DMS114 treated with DMSO at 0.1 percent for 48 hours (cell line): ENCODE data around the gene SRGAP2C.
"Not testable (repeated sequence)": the region's sequence is repeated elsewhere in the genome, so short reads cannot be mapped to it uniquely, and the experiment has no call there.

Source experiments
- DNase-seq: peaks from one replicate; lab custom pipeline; 2025; ENCODE audit not compliant: unreplicated experiment; lab: John Stamatoyannopoulos, UW

Gene SRGAP2C

DNA sequence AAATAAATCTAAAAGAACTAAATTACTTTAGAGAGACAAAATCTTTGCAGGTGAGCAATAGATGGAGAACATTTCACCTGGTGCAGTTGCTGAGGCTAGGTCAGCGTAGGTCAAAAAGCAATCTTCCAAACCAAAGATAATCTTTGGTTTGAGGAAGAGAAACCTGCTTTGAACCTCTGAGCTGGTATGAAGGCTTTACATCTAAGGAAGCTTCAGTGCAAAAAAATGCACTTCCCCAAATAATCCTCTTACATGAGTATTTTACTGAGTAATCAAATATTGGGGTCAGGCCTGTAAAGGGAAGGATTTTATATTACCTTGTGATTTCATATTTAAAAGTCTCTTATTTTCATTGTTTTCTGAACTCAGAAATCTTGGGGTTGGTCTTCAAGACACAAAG, 223.6 kb downstream of the SRGAP2C start:
- no peak for DNase-seq

DNA sequence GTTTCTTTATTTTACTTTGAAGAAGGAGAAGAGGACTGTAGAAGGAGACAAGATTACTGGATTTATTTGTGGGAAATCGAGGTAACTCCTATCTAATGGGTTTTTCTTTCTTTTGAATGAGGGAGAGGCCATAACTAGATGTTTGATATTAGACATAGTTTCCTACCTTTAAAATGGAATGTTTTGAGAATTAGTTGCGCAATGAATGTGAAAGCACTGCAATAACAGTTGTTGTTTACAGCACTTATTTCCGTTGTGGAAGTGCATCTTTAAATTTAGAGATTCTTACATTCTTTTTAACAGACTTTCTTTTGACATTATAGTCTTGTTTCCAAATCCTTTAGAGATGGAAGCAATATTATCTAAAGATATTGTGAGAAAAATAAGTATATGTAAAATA, 229.0 kb downstream of the SRGAP2C start:
- DNase-seq, result no peak

DNA sequence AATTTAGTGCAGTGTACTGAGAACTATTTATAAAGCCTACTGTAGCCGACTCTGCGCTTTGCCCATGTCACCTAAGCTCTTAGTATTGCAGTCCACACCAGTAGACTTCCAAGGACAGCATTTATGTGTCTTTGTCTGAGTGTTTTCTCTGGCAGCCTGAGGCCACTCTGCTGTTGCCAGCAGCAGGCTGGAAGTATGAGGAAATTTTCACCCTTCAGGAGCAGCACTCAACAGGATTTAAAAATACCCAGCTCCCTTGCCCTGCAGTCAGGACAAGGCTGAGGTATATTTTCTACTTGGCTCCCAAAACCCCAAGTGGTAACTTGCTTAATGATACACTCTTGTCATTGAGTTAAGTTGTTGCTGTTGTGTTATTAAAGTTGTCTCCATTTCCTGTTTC, 230.1 kb downstream of the SRGAP2C start:
- no peak for DNase-seq

DNA sequence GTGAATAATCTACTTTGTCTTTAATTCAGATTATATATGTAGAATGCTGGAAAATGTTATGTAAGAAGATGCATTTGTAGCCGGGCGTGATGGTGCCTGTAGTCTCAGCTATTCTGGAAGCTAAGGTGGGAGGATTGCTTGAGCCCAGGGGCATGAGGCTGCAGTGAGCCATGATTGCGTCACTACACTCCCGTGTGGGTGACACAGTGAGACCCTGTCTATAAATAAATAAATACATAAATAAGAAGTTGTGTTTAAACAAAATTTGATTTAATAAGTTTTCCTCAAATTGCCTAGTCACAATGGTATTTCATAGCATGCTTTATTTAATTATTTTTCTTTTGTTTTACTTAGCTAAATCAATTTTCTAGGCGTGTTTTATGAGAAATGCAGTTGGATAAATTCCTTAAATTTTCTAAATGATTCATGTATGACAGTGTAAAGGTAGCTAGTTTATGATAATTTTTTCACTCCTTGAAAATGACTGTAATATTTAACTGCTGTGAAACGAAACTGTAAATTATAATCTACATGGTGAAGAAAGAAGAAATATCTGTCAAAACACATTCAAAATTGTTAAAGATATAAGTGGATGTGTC, 232.6 kb downstream of the SRGAP2C start:
- no peak for DNase-seq

DNA sequence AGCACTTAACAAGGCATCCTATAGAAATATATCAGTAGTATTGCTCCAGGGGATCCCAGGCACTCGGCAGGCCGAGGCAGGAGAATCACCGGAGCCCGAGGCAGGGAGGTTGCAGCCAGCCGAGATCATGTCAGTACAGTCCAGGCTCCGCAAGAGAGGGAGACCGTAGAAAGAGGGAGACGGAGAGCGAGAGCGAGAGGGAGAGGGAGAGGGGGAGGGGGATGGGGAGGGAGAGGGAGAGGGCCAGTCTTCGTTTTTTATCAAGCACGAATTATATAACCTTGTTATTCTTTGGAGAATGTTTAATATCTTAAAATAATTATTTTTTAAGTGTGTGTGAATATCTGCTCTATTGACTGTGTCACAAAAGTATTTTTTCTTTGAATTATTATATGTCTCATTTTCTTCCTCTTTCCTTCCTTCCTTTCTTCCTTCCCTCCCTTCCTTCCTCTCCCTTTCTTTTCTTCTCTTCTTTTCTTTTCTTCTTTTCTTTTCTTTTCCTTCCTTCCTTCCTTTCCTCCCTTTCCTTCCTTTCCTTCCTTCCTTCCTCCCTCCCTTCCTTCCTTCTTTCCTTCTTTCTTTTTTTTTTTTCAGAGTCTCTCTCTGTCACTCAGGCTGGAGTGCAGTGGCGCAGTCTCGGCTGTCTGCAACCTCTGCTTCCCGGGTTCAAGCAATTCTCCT, 233.7 kb downstream of the SRGAP2C start:
- no peak for DNase-seq

DNA sequence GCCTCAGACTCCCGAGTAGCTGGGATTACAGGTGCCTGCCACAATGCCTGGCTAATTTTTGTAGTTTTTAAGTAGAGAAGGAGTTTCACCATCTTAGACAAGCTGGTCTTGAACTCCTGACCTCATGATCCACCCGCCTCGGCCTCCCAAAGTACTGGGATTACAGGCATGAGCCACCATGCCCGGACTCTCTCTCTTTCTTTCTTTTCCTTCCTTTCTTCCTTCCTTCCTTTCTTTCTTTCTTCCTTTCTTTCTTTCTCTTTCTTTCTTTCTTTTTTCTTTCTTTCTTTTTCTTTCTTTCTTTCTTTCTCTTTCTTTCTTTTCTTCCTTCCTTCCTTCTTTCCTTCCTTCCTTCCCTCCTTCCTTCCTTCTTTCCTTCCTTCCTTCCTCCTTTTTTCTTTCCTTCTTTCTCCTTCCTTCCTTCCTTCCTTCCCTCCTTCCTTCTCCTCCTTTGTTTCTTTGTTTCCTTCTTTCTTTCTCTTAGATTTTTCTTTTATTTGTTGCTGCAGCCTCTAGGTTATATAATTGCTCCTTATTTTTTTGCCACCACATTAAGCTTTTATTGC, 234.4 kb downstream of the SRGAP2C start:
- DNase-seq, result not testable (repeated sequence)

DNA sequence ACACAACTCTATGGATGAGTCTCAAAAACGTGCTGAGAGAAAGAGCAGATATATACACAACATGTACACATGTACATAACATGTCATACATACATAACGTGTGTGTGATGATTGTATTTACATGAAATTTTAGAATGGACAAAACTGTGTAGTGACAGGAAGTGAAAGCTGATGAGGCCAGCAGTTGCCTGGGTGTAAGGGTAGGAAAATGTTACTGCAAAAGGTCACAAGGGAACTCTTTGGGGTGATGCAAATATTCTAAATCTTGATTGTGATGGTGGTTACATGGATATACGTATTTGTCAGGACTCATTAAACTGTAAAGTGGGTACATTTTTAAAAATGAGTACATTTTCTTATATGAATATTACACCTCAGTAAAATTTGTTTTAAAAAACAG, 236.7 kb downstream of the SRGAP2C start:
- DNase-seq, result not testable (repeated sequence)

DNA sequence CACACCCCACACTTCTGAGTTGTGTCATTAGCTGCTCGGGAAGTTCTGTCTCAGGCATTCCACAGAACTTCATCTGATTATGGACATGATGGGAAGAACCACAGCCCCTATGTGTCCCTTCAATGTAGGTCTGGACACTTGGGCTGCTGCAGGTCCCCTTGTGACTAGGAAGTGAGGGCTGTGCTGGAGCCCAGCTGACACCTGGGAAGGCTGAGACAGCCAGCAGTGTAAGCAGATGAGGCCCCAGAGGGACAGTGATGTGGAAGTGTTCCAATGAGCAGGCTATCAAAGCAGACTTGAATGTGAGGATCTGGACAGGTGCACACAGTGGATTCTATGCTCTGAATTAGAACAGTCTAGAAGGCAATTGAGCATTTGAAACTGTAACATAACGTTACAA, 239.2 kb downstream of the SRGAP2C start:
- not testable (repeated sequence) for DNase-seq

DNA sequence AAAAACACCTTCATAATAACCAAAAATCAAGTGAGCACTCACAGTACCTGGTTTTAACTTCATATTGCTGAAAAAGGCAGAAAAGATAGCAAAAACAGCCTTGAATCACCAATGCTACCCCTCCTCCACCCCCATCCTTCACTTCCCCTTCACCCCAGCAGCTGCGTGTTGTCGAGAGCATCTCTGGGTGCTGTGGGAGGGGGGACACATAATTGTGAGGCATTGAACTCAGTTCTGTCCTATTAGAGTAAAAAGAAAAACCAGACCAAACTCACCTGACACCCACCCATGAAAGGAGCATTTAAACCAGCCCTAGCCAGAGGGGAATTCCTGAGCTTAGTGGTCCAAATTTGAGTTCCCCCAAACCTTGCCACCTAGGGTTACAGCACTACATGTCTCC, 248.7 kb downstream of the SRGAP2C start:
- DNase-seq, result not testable (repeated sequence)

DNA sequence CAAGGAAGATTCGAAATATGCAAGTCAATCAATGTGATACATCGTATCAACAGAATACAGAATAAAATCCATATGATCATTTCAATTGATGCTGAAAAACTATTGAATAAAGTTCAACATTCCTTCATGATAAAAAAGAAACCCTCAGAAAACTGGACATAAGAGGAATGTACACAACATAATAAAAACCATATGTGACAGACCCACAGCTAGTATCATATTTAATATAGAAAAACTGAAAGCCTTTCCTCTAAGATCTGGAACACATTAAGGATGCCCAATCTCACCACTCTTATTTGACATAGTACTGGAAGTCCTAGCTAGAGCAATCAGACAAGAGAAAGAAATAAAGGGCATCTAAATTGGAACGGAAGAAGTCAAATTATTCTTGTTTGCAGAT, 254.1 kb downstream of the SRGAP2C start:
- not testable (repeated sequence) for DNase-seq

DNA sequence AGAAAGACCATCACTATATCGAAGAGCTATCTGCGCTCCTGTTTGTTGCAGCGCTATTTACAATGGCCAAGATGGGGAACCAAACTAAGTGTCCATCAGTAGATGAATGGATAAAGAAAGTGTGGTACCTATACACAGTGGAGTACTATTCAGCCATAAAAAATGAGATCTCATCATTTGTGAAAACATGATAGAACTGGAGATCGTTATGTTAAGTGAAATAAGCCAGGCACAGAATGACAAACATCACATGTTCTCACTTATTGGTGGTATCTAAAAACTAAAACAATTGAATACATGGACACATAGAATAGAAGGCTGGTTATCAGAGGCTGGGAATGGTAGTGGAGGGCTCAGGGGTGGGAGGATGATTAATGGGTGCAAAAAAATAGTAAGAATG, 256.2 kb downstream of the SRGAP2C start:
- no peak for DNase-seq
